Hematopoietic multipotent progenitor cell treated with erythropoietin and hydrocortisone succinate and interleukin-3 and kit ligand, for 15 days (in vitro differentiated cells): ENCODE data around the gene CEMIP2.
"Not testable (repeated sequence)": the region's sequence is repeated elsewhere in the genome, so short reads cannot be mapped to it uniquely, and the experiment has no call there.

Source experiments
- DNase-seq: peaks from one replicate; pipeline ENCODE4 v3.0.0-alpha.2; 2015; ENCODE audit warnings: low spot score

The CEMIP2 gene, protein sequence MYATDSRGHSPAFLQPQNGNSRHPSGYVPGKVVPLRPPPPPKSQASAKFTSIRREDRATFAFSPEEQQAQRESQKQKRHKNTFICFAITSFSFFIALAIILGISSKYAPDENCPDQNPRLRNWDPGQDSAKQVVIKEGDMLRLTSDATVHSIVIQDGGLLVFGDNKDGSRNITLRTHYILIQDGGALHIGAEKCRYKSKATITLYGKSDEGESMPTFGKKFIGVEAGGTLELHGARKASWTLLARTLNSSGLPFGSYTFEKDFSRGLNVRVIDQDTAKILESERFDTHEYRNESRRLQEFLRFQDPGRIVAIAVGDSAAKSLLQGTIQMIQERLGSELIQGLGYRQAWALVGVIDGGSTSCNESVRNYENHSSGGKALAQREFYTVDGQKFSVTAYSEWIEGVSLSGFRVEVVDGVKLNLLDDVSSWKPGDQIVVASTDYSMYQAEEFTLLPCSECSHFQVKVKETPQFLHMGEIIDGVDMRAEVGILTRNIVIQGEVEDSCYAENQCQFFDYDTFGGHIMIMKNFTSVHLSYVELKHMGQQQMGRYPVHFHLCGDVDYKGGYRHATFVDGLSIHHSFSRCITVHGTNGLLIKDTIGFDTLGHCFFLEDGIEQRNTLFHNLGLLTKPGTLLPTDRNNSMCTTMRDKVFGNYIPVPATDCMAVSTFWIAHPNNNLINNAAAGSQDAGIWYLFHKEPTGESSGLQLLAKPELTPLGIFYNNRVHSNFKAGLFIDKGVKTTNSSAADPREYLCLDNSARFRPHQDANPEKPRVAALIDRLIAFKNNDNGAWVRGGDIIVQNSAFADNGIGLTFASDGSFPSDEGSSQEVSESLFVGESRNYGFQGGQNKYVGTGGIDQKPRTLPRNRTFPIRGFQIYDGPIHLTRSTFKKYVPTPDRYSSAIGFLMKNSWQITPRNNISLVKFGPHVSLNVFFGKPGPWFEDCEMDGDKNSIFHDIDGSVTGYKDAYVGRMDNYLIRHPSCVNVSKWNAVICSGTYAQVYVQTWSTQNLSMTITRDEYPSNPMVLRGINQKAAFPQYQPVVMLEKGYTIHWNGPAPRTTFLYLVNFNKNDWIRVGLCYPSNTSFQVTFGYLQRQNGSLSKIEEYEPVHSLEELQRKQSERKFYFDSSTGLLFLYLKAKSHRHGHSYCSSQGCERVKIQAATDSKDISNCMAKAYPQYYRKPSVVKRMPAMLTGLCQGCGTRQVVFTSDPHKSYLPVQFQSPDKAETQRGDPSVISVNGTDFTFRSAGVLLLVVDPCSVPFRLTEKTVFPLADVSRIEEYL (N-terminal part only)

DNA sequence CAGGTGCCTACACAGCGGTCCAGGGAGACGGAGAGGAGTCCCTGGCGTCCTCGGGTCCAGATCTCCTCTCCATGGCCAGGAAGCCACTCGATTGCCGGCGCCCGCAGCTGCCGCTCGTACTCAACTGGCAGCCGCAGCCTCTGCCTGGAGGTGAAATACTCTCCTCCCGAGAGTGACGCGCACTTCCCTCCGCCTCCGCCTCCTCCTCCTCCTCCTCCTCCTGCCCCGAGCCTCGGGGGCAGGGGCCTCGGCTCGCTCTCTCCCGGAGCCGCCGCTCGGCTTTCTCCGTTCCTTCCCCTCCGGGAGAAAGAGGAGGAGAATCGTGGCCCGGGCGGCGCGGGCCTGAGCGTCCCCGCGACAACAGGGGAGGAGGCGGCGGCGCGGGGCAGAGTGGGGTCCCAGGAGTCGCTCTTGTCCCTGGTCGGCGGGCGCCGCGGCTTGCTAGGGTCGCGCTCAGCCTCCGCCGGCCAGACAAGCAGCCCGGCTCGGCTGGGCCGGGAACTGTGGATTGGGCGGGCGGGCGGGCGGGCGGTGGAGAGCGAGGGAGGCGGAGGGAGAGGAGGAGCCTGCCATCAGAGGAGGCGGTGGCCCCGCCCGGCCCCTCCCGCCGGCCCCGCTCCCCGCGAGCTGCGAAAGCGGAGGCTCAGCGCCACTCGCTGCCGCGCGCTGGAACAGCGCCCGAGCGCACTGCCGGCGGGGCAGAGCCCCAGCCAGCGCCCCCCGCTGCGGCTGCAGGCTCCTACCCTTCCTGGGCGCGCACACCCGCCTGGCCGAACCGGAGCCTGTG is at the start of gene CEMIP2:
Gene CEMIP2 (minus strand): TSS at position 126 of the 787 bp plus-strand sequence. CDS start 18,140 bp downstream, outside the sequence.
- DNase-seq = peak; percentile 88

DNA sequence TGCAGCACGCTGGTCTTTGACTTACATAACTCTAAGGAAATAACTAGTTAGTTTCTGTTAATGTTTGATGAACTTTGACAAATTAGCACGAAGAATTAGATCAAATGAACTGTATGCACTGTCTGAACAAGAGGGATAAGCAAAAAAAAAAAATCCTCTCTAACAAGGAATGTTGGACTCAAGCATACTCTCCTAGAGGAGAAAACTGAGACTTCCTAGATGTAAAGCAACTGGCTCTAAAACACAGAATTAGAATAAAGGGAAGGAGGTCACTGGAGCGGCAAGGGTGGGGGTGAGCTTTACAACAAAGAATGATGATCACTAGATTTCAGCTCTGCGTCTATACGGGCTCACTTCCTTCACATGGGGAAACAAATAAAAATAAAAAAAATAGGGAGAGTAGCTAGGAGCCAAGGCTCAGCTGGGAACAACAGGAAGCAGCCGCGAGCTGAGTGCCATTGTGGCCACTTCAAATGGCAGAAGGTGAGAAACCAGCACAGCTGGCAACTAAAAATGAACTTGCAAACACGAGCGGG is 48.7 kb upstream of the CEMIP2 start:
- DNase-seq = no peak

DNA sequence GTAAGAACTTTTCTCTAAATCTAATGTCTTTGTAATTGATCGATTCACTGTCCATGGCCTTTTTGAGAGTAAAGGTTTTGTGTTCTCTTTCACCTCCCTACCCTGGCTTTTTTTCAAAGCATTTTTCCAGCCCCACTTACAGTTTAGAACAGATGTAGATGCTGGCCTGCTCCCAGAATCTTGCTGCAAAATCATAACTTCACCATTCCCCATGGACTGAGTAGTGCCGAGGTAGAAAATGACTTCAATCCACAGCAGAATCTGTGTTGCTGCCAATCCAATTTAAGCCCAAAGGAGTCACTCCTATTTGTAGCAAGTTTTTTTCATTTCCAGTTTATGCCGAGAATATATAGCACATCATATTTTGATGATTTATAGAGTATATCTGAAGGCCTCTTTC is 46.5 kb upstream of the CEMIP2 start:
- DNase-seq = no peak

DNA sequence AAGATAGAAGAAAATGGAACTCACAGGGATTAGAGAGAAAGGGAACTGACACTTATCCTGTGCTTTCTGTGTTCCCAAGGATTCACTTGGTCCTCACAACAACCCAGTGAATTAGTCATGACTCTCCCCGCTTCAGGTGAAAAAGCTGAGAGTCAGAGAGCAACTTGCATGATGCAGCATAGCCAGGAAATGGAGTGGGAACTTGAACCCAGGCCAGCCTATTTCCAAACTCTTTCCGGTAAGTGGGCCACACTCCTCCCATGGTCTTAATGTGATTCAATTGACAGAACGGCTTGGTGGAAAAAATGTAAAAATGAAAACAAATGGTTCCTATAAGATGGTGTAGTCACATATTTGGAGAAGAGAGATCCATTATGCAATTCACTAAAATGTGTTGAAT is 45.9 kb upstream of the CEMIP2 start:
- DNase-seq = no peak

DNA sequence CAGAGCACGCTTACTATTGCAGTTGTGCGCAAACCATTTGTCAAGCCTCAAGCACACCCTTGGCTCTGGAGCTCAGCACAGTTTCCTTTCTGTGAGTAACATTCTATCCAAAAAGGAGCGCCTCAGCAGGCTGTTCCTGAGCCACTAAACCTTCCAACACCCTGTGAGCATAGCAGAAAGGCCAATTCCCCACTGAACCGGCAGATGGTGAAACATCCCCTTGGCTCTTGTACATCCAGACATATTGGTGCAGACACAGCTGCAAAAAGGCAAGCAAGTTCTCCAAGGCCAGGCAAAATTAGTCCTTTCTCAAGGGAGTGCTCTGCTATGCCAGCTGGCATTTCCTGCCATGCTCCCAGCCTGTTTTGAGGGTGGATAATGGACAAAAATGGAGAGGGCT is 44.1 kb upstream of the CEMIP2 start:
- no peak for DNase-seq

DNA sequence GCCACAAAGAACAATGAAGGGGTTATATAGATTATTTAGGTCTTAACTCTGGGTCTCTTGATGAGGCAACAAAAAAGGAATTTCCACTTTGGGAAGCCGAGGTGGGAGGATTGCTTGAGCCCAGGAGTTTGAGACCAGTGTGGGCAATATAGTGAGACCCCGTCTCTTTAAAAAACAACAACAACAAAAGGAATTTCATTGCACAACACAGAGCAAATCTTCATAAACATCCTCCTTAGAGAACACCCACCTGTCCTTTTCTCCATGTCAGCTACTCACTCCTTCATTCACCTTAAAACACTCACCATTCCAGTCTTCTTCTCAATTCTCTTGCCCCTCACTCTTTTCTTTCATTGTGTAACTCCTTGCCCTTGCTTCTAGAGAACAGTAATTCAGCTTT is 39.8 kb upstream of the CEMIP2 start:
- DNase-seq = no peak

DNA sequence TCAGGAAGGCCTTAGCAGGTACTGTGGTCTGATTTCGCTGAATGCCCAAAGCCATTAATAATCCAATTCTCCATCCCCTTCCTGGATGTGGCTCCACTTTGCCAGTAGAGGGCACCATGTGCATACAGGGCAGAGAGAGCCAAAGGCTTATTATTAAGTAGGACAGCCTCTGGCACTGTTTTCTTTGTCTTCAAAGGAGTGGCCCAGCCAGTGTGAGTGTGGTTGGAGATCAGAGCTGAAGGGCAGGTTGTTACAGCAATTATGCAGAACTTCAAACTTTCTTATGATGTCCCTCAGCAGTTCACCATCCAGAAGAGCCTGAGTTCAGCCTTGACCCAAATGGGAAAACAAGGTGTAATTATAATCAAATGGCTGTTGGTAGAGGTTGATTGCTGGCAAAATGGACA is 38.6 kb upstream of the CEMIP2 start:
- DNase-seq = peak; percentile 65

DNA sequence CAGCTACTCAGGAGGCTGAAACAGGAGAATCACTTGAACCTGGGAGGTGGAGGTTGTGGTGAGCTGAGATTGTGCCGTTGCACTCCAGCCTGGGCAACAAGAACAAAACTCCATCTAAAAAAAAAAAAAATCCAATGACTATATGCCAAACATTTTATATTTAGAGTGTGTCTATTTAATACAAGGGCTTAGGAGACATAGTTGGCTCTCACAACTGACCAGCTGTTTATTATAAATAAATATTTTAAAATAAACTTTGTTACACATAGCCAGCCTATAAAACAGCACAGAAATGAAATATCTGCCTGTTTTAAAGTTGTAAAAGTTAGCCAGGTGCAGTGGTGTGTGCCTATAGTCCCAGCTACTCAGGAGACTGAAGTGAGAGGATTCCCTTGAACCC is 36.8 kb upstream of the CEMIP2 start:
- not testable (repeated sequence) for DNase-seq

DNA sequence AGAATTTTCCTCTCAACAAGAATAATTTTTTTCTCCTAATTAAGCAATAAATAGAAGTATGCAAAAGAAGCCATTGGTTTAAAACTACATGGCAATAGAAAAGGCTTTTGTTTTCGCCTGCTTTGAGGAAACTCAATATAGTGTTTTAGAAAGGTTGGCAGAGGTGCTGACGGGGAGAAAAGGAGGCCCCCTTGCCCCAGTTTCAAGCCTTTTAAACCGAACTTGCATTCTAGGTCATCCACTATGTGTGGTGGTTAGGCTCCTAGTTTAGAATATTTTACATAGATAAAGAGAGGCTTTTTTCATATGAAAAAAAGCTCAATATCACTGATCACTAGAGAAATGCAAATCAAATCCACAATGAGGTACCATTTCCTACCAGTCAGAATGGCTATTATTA is 33.5 kb upstream of the CEMIP2 start:
- no peak for DNase-seq

DNA sequence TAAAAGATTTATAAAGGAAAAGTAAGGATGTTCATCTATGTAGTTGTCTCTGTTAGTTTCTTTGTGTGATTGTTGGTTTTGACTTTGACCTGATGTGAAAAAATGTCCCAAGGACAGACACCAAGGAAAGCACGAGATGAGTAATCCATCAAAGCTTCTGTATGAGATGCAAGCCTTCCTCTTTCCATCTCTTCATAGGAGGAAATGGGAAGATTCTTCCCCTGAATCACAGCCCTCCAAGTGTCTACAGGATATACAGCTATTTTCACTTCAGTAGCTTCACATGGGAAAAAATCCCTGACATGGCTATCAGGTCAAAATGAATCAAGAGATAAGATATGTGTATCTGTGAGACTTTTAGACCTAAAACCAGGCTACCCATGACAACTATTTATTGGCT is 29.0 kb upstream of the CEMIP2 start:
- DNase-seq = no peak

DNA sequence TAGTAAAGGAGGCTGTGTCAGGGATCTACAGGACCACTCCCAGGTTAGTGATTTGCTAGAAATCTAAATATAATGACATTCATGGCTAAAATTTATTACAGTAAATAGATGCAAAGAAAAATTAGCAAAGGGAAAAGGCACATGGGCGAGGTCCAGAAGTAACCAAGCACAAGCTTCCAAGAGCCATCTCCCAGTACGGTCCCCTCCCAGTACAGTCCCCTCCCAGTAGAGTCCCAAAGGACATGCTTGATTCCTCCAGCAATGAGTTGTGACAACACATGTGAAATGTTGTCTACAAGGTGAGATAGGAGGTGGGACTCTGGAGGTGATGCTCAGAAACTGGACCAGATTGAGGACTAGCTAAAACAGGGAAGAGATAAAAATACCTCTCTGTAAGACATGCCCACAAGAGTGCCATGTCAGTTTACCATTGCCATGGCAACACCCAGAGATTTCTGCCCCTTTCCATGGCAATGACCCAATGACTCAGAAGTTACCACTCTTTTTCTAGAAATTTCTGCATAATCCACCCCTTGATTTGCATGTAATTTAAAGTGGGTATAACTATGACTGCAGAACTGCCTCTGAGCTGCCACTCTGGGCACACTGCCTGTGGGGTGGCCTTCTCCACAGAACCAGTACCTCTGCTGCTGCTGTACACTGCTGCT is 27.9 kb upstream of the CEMIP2 start:
- DNase-seq = no peak

DNA sequence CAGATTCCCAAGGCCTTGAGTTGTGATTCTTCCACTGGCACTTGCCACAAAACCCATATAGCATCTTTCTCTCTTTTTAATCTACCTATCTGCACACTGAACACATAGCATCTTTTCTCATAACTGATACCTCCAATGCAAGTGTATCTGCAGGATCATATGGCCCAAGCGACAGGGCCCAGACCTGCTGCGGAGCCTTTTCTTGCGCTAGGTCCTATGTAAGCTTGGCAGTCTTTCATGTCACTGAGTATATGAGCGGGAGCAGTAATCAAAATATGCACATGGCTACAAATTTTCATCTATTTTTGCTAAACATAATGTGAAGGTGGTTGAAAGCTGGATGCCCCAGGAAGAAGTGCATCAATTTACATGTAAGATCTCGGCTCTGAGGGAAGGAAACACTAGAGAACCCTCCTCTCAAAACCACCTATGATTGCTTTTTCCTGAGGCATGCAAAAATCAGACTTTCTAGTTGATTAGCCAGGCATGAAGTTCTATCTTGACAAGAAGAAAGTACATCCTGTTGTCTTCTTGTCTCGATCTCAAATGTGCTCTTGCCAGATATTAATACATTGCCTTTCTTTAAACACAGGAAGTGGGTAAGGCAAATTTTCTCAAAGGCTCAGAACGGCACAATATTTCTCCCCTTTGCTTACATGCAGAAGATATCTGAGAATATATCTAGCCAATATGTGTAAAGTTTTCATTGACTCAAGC is 26.9 kb upstream of the CEMIP2 start:
- no peak for DNase-seq

DNA sequence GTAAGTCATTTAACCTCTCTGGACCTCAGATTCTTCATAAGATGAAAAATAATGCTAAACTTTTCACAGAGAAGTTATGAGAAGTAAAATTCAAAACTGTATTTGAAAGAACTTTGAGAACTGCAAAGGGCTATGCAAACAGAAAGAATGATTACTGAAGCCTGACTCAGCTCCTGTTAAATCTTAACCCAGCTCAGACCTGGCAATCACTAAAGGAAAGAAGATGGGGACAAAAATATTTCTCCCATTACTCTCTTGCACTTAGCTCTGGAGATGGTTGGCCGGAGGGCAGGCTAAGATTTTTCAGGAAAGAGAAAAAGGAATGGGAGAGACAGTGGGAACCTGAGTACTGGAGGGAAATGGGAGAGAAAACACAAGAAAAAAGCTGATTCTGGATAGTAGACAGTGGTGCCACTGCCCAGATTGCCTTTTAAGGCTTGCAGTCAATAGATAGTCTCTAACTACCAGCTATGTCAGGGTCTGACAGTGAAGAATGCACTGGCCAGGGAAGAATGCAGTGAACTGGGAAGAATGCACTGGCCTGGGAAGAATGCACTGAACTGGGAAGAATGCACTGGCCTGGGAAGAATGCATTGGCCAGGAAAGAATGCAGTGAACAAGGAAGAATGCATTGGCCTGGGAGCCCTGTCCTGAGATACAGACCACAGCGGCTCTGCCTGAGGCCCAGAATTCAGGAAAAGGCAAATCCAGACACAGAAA is 25.2 kb upstream of the CEMIP2 start:
- DNase-seq = no peak

DNA sequence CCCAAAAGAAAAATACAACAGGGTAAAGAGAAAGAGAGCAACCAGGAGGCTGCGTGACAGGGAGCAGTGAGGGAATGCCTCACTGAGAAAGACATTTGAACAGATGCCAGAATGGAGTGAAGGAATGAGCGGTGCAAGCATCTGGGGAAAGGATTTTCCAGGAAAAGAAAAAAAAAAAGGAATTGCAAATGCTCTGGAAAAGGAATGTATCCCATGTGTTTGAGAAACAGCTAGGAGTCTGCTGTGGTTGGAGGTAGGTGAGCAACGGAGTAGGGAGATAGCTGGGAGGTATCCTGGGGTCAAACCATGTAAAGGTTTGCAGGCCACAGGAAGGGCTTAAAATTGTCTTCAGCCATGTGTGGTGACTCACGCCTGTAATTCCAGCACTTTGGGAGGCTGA is 23.6 kb upstream of the CEMIP2 start:
- no peak for DNase-seq

DNA sequence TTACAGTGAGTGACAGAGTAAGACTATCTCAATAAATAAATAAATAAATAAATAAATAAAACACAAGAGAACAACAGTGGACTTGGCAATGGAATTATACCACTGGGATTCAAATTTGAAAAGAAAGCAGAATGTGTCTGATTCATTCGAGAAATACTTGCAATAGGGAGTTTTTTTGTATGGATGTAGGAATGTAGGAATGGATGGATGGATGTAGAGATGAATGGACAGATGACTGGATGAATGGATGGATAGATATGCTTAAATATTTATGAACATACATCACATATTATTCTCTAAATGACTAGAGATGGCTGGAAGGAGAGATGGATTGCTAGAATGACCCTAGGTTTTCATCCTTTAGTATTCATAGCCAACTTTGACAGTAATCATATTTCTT is 22.0 kb upstream of the CEMIP2 start:
- DNase-seq = no peak

DNA sequence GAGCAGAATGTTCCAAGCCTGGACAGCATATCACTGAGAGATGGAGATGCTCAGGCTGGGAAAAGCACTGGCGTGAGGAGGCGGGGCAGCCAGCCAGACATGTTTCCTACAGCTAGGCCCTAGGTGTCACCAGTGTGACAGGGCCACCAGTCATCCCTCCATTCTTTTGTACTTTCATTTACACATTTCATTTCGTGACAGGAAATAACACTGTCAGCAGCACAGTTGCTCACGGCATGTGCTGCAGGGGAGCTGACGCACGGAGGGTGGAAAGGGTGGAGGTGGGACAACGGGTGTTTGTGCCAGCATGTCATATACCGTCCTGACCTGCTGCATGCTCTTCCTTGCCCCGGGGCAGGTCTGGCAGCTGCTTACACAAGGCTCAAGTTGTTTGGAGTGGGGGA is 14.8 kb upstream of the CEMIP2 start:
- DNase-seq = no peak

DNA sequence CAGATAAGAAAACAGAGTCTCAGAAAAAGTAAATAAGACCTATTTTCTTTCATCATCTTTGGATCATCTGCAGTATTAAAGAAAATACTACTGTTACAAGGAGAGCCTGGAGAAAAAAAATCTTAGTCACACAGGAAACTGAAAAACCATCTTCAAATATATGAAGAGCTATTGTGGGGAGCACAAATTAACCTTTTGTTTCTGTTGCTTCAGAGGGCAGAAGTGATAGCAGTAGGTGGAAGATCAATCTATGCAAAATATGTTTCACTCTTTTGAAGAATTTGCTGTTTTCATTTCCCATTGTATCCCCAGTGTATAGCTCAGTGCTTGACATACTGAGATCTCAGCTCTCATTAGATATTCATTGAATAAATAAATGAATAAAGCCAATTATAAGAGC is 13.1 kb upstream of the CEMIP2 start:
- no peak for DNase-seq

DNA sequence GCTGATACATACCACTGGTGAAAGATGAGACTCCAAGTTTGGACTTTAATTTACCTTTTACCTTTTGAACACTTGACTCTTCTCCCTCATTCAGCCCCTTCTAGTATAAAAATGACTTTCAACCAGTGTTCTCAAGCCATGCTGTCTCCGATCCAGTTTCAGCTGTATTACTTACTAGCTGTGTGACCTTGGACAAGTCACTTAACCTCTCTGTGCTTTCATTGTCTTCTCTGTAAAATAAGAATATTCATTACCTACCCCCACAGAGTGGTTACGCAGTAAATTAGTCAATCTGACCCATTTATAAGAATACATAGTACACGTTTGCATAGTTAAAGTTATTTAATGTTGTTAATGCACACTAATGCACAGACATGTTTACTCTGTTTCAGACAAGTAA is 12.6 kb upstream of the CEMIP2 start:
- DNase-seq = no peak

DNA sequence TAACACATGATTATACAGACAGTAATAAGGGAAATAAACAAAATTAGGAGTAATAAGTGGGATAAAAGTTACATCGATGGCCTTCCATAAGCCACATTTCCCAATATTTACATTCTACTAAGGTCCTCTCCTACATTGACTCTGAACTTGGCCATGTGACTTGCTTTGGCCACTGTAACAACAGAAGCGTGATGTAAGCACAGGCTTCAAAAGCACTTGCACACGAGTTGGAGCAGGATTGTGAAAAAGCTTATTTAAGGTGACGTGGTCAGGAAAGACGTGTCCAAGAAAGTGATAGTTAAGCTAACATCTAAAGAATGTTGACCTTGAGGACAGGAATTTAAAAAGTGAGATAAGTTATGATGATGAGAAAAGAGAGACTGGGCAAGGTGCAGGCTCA is 9.8 kb upstream of the CEMIP2 start:
- DNase-seq = no peak
